ENCODE data around the gene PCSK5. TPM values are rescaled to one million over a fixed set of nuclear protein-coding genes. Genes with fewer than 3 reads are reported as not detected.

The PCSK5 gene
- total and polyA plus RNA-seq, 8 donors: 0.99 to 10.3 (median 4.4) TPM

DNA sequence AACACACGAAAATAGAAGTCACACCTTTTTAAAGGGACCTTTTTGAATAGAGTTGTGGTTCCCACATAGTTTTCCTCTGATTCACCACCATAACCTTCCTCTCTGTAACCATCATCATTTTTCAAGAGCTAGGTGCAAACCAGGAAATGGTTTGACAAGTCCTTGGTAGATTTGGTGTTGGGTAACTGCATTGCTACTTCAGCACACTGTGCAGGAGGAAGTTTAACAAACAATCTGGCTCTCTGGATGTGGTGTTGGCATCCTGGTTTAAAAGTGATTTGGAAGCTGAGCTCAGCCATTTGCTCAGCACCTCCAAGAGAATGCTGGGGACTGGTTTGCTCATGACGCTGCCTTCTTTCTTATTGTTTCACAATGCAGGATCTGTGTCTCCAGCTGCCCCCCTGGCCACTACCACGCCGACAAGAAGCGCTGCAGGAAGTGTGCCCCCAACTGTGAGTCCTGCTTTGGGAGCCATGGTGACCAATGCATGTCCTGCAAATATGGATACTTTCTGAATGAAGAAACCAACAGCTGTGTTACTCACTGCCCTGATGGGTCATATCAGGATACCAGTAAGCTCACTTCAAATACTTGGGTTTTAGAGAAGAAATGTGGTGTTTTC is 290.7 kb downstream of the PCSK5 start:
- Histone ChIP-seq H3K9me3 (no peaks in the 10 kb centered on the region), H3K4me1 (no peaks in the 10 kb centered on the region), H3K27me3 (no peaks in the 10 kb centered on the region), H3K36me3 (no peaks in the 10 kb centered on the region), H3K4me3 (no peak overlapping the region), H3K27ac (peak overlapping the region; percentile 28 to 69 (median 56))
- 70 to 81% methylated on average over 5 of the region's 5 CpGs for WGBS, 2 donors
- intact Hi-C loops (cut with DNase I): no loop called here
- FAIRE-seq (no peak), DNase-seq (peak in 2 of 6 donors; percentile 9 to 36), ATAC-seq (peak; percentile 92 to 94 (median 93))
- TF ChIP-seq, protein P1, sequence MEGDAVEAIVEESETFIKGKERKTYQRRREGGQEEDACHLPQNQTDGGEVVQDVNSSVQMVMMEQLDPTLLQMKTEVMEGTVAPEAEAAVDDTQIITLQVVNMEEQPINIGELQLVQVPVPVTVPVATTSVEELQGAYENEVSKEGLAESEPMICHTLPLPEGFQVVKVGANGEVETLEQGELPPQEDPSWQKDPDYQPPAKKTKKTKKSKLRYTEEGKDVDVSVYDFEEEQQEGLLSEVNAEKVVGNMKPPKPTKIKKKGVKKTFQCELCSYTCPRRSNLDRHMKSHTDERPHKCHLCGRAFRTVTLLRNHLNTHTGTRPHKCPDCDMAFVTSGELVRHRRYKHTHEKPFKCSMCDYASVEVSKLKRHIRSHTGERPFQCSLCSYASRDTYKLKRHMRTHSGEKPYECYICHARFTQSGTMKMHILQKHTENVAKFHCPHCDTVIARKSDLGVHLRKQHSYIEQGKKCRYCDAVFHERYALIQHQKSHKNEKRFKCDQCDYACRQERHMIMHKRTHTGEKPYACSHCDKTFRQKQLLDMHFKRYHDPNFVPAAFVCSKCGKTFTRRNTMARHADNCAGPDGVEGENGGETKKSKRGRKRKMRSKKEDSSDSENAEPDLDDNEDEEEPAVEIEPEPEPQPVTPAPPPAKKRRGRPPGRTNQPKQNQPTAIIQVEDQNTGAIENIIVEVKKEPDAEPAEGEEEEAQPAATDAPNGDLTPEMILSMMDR (IDR thresholded peaks at IDR 0.05): no peak

DNA sequence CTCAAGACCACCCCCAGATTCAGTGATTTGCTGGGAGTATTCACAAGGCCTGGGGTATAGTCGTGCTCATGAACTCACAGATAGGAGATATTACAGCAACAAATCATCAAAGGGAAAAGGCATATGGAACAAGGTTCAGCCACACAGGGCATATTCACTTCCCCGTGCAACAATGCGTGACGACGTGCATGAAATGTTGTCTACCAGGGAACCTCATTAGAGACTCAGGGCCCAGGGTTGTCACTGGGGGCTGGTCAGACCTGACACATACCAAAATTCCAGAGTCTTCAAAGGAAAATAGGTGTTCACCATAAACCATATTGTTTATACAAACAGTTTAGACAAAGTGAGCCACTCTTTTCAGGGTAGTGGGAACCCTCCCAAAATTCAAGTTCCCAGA is 291.3 kb downstream of the PCSK5 start:
- TF ChIP-seq, protein P1 (IDR thresholded peaks at IDR 0.05): no peak
- FAIRE-seq (no peak), ATAC-seq (no peak), DNase-seq (no peak)
- no peaks in the 10 kb centered on the region for H3K9me3 ChIP-seq
- H3K4me1 ChIP-seq: no peaks in the 10 kb centered on the region
- 97 to 98% methylated on average over 5 of the region's 5 CpGs for WGBS, 2 donors
- peak overlapping the region; percentile 28 to 69 (median 56) for H3K27ac ChIP-seq
- intact Hi-C loops (cut with DNase I): no loop called here
- H3K27me3 ChIP-seq: no peaks in the 10 kb centered on the region
- H3K4me3 ChIP-seq: no peak overlapping the region
- no peaks in the 10 kb centered on the region for H3K36me3 ChIP-seq

DNA sequence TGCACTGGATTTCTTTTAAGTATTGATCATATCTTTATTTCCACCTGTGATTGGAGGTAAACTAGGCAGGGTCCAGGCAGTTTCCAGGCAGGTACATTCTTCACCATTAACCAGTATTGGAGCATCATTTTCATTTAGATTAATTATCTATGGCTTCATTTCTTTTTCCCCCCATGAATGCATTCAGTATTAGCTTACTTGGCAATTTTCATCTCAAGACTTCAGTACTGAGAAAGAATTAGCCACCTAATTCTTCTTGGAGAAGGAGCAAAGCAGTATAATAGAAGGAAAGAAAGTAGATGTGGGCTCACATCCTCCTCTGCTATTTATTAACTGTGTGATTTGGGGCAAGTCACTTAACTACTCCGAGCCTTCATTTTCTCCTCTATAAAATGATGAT is 295.0 kb downstream of the PCSK5 start:
- Histone ChIP-seq H3K36me3 (no peaks in the 10 kb centered on the region), H3K9me3 (no peaks in the 10 kb centered on the region), H3K27ac (no peak overlapping the region), H3K4me3 (no peak overlapping the region), H3K4me1 (no peaks in the 10 kb centered on the region), H3K27me3 (no peaks in the 10 kb centered on the region)
- 96 to 97% methylated on average over 1 of the region's 1 CpG for WGBS, 2 donors
- no peak for ATAC-seq
- intact Hi-C loops (cut with DNase I): no loop called here
- no peak for FAIRE-seq
- TF ChIP-seq, protein P1 (IDR thresholded peaks at IDR 0.05): no peak
- DNase-seq: no peak

DNA sequence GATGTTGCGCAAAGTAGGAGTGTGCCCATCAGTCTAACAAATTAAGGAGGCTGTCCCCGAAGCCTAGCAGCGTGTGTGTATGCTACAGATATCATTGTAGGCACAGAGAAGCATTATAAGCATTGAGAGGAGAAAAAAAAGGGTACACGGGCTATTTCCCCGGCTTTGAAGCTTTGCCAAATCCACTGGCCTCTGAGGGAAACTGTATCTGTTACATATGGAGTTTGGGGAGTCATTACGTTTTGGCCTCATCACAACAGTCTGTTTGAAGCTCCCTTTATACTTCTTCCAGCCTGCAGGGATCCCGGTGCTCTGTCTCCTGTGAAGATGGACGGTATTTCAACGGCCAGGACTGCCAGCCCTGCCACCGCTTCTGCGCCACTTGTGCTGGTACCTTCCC is 297.8 kb downstream of the PCSK5 start:
- Histone ChIP-seq H3K27me3 (no peaks in the 10 kb centered on the region), H3K4me3 (no peak overlapping the region), H3K27ac (no peak overlapping the region), H3K36me3 (no peaks in the 10 kb centered on the region), H3K9me3 (no peaks in the 10 kb centered on the region), H3K4me1 (no peaks in the 10 kb centered on the region)
- intact Hi-C loops (cut with DNase I): no loop called here
- TF ChIP-seq, protein P1 (IDR thresholded peaks at IDR 0.05): no peak
- no peak for ATAC-seq
- 91 to 94% methylated on average over 11 of the region's 11 CpGs for WGBS, 2 donors
- DNase-seq: no peak
- FAIRE-seq: no peak

DNA sequence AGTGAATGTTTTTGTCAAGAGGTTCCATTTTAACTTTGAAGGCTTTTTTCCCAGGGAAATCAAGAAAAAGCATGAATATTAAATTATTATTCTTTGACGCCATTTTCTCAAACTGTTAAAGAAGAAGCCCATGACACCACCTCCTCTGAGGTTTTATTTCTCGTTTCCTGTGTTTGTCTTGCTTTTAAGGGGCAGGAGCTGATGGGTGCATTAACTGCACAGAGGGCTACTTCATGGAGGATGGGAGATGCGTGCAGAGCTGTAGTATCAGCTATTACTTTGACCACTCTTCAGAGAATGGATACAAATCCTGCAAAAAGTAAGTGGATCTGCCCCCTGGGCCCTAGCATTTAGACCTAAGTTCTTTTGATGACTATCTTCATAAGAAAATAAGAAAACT is 298.4 kb downstream of the PCSK5 start:
- no peaks in the 10 kb centered on the region for H3K36me3 ChIP-seq
- no peak overlapping the region for H3K4me3 ChIP-seq
- DNase-seq (no peak), FAIRE-seq (no peak), ATAC-seq (no peak)
- 92 to 93% methylated on average over 3 of the region's 3 CpGs for WGBS, 2 donors
- no peaks in the 10 kb centered on the region for H3K9me3 ChIP-seq
- intact Hi-C loops (cut with DNase I): no loop called here
- no peak overlapping the region for H3K27ac ChIP-seq
- H3K4me1 ChIP-seq: no peaks in the 10 kb centered on the region
- TF ChIP-seq, protein P1 (IDR thresholded peaks at IDR 0.05): no peak
- no peaks in the 10 kb centered on the region for H3K27me3 ChIP-seq

Data from pancreas (tissue), 10 donors.